Hindlimb muscle (tissue), 1 donor: ENCODE results near the gene KCNJ10. TPM values are rescaled to one million over a fixed set of nuclear protein-coding genes. Genes with fewer than 3 reads are reported as not detected.
A peak's percentile ranks its signal among the peaks of the same experiment; 100 is the strongest.

Experiments used
- DNase-seq: peaks from one replicate; pipeline ENCODE4 v3.0.0-alpha.2; 2013
- polyA plus RNA-seq: library from polyadenylated mRNA; unstranded; fragments of 120-200 nt; gene quantifications from one replicate; pipeline ENCODE4 v1.2.1, GENCODE V29; 2013; ENCODE audit not compliant: insufficient read length

KCNJ10 gene
- polyA plus RNA-seq, 1 donor, result 0.46 TPM

GRCh38 chr1:160098852-160099561, 29.0 kb upstream of the KCNJ10 start:
- DNase-seq, result peak; percentile 94

DNA sequence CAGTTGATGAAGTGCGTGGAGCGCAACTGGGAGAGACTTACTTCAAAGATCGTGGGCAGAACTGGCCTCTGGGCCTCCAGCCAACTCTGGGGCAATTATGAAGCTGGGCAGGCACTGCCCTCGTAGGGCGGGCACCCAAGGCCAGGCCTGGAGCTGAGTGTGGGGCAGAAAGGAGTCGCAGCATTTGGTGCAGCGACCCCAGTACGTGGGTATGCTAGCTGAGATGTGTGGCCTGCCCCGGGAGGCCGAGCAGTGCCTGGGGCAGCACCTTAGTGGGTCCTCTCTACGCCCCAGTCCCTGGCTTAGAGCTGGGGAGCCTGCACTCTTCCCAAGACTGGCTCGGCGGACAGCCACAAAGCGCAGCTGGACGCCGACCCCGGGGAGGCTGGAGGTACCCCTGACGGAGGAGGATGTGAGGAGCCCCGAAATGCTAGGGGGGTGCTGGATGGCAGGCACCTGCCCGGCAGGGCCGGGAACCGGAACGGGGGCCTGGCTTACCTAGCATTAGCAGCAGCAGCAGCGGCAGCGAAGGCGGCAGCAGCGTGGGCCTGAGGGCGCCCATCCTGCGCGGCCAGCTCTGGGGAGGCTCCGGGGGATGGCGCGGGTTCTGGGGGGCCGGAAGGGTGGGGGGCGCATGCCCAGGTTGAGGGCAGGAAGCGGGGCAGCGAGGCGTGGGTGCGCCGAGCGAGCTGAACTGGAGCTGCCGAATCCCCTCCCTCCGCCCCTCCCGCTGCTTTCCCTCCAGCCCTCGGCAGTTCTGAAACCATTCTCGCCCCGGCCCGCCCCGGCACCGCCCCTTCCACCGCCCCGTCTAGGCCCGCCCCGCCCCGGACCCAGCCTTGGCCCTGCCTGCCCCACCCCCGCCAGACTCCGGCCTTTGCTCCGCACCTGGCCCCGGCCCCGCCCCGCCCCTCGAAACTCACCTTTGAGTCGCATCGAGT, 28.2 kb upstream of the KCNJ10 start, which contains the start of gene IGSF8:
IGSF8 (minus strand) TSS at position 709 of the 941 bp plus-strand sequence; CDS start at position 562, 147 bp downstream.
- DNase-seq, result peak; percentile 86

DNA sequence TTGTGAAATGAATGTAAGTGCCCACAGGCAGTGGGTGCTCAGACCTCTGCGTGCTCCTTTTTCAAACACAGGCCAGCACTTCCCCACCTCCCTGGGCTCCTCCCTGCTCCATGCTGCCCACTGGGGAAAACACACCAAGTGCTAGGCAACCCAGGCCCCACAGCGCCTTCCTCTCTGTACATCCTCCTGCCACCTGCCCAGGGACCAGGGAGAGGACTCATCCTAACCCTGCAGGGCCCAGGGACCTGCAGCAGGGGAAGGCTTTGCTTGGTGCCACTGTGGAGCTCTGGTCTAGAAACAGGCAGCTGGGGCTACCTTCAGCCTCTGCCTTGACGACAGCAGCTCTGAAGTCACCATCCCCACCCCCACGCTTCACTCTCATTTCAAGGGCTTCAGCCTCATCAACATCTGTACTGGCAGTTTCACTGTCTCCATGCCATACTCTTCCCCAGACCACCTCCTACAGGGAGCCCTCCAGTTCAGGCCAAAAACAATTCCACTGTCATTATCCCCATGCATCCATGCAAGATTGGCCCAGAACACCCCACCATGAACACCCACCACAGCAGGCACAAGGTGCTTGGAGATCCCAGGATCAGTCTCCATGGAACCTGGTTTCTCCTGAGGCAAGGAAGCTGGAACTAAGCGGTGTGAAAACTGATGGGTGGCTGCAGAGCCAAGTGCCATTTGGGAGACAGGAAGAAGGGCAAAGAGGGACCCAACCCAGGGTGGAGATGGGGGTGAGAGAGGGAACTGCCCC, 27.4 kb upstream of the KCNJ10 start:
- DNase-seq, result no peak

DNA sequence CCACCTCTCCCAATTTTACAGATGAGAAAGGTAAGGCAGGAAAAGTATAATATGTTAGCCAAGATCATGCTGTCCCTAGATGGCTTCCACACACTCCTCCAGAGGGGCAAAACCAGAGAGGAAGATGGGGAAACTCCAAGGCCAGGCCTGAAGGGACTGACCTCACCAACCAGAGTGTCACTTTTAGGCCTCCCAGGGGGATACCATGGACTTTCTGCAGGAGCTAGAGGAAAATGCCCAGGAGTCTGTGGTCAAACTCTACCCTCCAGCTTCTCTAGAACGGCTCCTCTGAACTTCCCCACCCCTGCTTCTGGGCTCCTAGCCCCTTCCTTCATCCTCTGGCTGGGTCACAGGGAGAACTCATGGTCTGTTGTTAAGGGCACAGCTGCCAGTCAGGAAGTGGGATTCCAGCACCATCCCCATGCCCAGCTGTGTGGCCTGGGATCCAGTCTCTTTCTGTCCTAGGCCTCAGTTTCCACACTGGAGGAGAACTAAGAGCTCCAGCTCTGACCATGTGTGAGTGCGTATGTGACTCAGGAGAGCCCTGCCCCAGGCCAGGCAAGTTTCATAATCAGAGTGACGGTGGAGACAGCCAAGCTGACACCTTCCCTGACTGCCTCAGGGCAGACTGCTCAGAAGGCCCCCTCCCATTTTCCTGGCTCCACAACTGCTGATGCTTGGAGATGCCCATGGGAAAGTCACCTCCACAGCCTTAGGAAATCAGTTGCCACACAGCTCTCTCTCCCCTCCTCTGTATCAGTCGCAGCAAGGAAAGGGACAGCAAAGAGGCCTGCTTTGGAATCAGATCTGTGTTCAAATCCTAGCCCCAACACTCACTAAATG, 26.5 kb upstream of the KCNJ10 start:
- no peak for DNase-seq

GRCh38 chr1:160095382-160096105, 25.6 kb upstream of the KCNJ10 start:
- no peak for DNase-seq

DNA sequence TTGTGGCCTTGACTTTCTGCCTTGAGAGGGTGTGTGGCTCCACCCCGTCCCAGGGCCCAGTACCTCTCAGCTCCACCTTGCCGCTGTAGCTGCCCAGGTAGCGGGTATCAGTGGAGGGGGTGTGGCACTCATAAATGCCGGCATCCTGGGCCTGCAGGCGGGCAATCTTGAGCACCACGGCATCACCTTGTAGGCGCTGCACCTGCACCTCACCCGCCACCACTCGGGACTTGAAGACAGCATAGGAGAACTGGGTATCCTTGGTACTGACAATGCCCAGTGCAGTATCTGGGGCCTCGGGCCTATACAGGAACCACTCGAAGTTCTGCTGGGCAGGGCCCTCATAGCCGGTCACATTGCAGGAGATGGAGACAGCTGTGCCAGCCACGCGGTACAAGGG, 24.8 kb upstream of the KCNJ10 start:
- DNase-seq, result no peak

DNA sequence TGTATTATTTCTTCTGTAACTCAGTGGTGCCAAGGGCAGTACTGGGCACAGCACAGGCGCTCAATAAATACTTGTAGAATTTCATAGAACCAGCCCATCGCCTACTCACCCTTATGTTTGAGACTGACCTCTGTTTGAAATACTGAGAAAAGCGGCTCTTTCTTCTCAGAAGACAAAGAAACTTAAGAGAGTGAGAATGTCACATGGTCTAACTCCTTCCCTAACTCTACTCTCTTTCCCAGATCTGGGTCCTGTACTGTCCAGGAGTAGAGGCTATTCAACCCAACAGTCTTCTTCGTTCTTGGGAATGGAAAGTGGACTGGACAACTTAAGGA, 24.3 kb upstream of the KCNJ10 start:
- DNase-seq, result no peak

GRCh38 chr1:160093624-160094290, 23.8 kb upstream of the KCNJ10 start:
- DNase-seq, result no peak

DNA sequence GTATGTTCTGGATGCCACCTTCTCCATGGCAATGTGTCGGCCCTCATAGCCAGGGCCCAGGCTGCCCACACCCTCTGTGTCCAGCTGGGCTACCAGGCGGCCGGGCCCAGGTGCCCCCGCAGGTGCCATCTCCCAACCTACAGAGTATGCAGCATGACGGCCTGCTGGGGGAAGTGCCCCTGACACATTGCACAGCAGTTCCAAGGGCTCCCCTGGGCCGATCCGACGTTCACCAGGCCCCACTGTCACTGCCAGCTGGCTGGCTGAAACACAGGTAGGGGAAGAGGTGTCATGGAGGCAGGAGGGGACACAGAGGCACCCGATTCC, 23.1 kb upstream of the KCNJ10 start:
- DNase-seq, result no peak

DNA sequence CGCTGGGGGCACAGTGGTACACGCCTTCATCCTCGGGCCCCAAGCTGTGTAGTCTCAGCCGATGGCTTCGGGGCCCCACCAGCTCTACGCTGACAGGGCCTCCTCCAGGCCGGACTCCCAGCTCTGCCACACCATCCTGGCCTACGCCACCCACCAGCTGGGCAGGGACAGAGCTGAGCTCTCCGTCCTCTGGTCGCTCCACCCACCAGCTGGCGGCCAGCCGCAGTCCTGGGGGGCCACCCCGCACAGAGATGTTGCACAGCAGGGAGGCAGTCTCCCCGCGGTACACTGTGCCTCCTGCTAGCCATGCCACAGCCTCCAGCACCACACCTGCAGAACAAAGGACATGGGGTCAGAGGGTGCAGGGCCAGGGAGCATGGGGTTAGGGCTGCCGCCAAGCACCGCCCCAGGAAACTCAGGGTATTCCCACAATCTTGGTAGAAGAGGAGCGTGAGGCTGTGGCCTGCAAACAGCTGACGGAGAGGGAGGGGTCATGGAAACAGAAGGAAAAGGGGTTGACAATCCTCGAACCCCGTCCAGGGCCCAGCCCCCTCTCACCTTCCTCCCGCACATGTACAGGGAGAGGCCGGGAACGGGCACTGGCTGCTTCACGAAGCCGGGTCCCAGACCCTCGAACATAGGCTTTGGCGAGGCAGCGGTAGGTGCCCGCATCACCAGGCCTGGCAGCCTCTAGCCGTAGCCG, 22.6 kb upstream of the KCNJ10 start:
- no peak for DNase-seq

DNA sequence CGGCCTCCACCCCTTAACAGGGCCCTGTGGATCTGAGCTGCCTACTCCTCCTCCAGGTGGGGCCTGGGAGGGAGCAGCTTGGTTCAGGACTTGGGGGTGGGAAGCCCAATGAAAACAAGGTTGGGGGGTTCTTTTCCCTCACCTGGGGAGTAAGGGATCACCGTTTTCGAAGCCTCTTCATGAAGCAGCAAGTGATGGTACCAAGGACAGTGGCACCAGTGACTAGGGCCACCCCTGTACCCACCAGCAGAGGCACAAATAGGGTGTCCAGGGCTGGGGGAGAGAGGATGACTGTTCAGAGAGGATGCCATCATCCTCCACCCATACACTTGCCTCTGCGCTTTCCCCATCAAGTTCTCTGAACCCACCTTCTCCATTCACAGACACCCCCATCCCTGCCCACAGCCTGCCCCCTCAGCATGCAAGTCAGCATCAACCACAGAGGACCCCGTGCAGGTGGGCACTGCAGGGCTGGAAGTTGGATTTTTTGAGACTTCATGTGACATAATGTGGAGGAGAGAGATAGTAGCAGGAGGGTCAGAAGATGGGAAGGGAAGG, 21.8 kb upstream of the KCNJ10 start:
- DNase-seq, result no peak

DNA sequence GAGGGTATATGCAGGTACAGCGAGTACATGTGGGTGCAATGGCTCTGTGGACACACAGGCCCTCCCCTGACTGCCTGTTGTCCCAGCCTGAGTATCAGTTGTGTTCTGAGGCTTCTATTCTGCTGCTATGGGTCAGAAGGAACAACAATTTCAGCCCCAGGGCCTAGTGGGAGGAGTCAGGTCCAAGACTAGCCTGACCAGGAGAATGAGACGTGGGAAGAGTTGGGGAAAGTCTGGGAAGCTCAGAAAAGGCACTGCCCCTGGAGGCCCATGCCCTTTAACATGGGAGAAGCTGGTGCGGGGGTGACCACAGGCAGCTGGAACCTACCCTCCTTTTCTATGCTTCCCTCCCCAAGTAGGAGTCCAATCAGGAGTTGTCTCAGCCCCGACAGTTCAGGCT, 20.8 kb upstream of the KCNJ10 start:
- DNase-seq, result no peak

GRCh38 chr1:160089883-160090282, 19.9 kb upstream of the KCNJ10 start:
- DNase-seq, result no peak

DNA sequence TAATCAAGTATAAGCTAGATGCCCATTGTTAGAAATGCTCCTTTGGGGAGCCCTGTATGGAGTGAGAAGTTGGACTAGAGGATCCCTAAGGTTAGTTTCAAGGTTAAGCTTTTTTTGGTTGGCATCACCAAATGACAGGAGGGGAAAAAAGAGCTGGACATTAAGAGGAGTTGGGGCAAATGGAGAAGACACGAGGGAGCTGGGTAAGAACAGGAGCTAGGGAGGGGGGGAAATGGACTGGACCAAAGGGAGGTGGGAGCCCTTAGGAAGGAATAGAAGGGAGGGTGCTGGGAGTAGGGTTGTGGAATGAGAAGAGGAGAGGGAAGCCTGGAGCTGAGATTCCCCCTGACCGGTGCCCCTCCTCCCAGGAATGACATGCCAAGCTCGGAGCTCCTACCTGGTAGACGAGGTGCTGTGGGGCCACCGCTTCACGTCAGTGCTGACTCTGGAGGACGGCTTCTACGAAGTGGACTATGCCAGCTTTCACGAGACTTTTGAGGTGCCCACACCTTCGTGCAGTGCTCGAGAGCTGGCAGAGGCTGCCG, 17.2 kb upstream of the KCNJ10 start:
- no peak for DNase-seq

DNA sequence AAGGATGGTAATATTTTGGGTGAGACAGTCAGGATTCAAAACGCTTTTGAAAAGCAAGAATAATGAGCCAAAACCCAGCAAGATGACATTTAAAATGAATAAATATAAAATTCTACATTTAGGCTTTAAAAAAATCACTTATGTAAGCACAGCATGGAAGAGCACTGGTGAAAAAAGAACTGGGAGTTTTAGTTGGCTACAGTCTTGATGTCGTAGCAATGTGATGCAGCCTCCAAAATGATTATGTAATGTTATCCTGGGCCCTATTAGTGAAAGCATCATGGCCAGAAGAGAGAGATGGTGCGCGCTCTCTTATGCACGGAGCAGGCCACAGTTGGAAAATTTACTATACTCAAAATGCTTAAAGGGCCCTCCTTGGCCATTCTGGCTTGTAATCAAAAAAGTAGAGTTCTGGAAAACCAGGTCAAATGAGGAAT, 16.5 kb upstream of the KCNJ10 start:
- peak; percentile 69 for DNase-seq

GRCh38 chr1:160085686-160086455, 15.9 kb upstream of the KCNJ10 start:
- DNase-seq, result peak; percentile 77

- no peak for DNase-seq
Observed at GRCh38 chr1:160084771-160085321, 14.9 kb upstream of the KCNJ10 start.
